ENCODE results near the gene DDRGK1. TPM values are rescaled to one million over a fixed set of nuclear protein-coding genes. Genes with fewer than 3 reads are reported as not detected.

DDRGK1 gene
- total RNA-seq, 1 donor from 2014 or later = 61.6 TPM

DNA sequence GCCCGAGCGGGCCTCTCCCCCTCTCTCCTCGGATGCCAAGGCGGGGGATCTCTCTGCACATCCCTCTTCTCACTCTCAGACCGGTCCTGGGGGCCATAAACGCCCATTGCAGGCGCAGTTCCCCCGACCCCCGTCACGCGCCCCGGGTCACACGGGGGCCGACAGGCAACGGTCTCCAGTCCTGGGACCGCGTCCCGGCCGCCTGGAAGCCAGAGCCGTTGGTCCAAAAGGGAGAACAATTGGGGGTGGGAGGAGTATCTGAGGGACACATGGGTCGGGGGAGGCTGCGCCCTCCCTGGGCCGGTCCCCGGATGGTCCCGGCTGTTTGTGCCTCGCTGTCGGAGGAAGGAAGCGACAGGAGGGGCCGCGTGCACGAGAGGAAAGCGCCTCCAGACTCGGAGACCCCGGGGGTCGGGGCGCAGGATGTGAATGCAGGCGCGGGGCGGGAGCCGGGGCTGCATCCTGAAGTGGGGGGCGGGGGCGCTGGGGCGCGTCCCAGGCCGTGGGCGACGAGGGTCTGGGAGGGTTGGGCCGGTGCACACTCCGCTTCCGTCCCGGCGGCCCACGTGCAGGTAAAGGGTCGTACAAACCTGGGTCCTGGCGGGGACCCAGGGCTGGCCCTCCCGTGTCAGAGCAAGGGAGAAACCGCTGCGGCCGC is 33.6 kb upstream of the DDRGK1 start:
- Mint-ChIP-seq H3K36me3 (no peaks in the 10 kb centered on the region), H3K27ac (no peak overlapping the region), H3K4me1 (ENCODE audit: unreplicated experiment) (peaks cover 6% of the 10 kb centered on the region), H3K9me3 (no peaks in the 10 kb centered on the region), H3K27me3 (peaks cover 68% of the 10 kb centered on the region), H3K4me3 (peak overlapping the region; percentile 78)
- peak; percentile 41 for TF ChIP-seq CTCF (conservative IDR thresholded peaks at IDR 0.05)
- DNase-seq (ENCODE audit: extremely low spot score, unreplicated experiment) = no peak

GRCh38 chr20:3237011-3237957 is 32.8 kb upstream of the DDRGK1 start:
- Mint-ChIP-seq H3K4me3 (peak overlapping the region; percentile 78), H3K27ac (no peak overlapping the region), H3K27me3 (peaks cover 65% of the 10 kb centered on the region), H3K36me3 (no peaks in the 10 kb centered on the region), H3K4me1 (ENCODE audit: unreplicated experiment) (peaks cover 6% of the 10 kb centered on the region), H3K9me3 (no peaks in the 10 kb centered on the region)
- DNase-seq (ENCODE audit: extremely low spot score, unreplicated experiment) = no peak
- TF ChIP-seq CTCF (conservative IDR thresholded peaks at IDR 0.05) = no peak

DNA sequence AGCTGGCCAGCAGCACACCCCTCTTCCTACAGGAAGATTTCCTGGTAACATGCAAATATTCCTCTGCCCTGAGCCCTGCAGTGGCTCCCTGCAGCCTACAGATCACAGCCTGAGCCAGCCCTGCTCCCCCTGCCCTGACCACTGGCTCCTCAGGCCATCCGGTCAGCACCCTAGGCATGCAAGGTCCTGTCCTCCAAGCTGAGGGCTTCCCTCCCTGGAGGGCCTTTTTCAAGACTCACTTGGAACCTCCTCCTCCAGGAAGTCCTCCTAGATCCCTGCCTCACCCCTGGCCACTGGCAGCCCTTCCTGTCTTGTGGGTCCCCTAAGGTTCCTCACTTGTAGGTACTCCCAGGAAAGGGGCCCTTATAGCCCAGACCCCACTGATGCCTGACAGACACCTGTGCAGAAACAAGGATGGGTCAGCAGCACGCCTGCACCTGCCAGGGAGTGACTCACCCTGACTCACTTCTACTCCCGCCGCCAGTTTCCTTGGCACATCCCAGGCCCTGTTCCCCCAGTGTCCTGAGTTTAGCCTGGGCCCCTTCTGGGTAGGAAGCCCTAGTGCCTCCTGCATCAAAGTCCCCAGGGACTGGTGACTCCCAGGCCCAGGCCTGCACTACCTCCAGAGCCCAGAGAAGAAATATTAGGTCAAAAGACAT is 31.3 kb upstream of the DDRGK1 start:
- H3K4me3 Mint-ChIP-seq = no peak overlapping the region
- peaks cover 53% of the 10 kb centered on the region for H3K27me3 Mint-ChIP-seq

DNA sequence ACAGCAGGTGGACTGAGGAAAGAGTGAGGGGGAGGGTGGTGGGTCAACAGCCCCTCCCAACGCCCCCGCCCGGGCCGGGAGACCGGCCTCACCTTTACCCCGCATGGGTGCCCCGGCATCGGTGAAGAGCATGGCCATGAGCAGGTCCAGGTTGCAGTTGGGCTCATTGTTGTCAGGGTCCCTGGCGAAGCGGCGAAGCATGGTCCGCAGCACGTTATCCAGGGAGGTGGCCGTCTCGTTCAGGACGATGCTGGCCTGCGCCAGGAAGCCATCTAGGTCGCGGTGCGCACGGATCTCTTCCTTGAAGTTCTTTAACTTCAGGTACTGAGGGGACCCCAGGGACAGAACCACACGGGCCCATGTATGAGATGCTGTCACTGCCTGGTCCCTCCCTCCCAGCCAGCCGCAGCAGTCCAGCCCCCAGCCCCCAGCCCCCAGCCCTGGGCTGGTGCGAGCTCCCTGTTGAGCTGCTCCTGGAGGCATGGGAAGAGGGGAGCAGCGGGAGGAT is 29.6 kb upstream of the DDRGK1 start:
- H3K27me3 Mint-ChIP-seq = peaks cover 39% of the 10 kb centered on the region
- no peaks in the 10 kb centered on the region for H3K36me3 Mint-ChIP-seq
- H3K4me1 Mint-ChIP-seq (ENCODE audit: unreplicated experiment) = no peaks in the 10 kb centered on the region
- no peak overlapping the region for H3K27ac Mint-ChIP-seq
- H3K4me3 Mint-ChIP-seq = no peak overlapping the region
- no peaks in the 10 kb centered on the region for H3K9me3 Mint-ChIP-seq
- no peak for TF ChIP-seq CTCF (conservative IDR thresholded peaks at IDR 0.05)
- DNase-seq (ENCODE audit: extremely low spot score, unreplicated experiment) = no peak

More for the DNA sequence above, 31.3 kb upstream of the DDRGK1 start:
- Mint-ChIP-seq H3K36me3 (no peaks in the 10 kb centered on the region), H3K9me3 (no peaks in the 10 kb centered on the region), H3K4me1 (ENCODE audit: unreplicated experiment) (peaks cover 6% of the 10 kb centered on the region), H3K27ac (no peak overlapping the region)
- no peak for DNase-seq (ENCODE audit: extremely low spot score, unreplicated experiment)
- no peak for TF ChIP-seq CTCF (conservative IDR thresholded peaks at IDR 0.05)

DNA sequence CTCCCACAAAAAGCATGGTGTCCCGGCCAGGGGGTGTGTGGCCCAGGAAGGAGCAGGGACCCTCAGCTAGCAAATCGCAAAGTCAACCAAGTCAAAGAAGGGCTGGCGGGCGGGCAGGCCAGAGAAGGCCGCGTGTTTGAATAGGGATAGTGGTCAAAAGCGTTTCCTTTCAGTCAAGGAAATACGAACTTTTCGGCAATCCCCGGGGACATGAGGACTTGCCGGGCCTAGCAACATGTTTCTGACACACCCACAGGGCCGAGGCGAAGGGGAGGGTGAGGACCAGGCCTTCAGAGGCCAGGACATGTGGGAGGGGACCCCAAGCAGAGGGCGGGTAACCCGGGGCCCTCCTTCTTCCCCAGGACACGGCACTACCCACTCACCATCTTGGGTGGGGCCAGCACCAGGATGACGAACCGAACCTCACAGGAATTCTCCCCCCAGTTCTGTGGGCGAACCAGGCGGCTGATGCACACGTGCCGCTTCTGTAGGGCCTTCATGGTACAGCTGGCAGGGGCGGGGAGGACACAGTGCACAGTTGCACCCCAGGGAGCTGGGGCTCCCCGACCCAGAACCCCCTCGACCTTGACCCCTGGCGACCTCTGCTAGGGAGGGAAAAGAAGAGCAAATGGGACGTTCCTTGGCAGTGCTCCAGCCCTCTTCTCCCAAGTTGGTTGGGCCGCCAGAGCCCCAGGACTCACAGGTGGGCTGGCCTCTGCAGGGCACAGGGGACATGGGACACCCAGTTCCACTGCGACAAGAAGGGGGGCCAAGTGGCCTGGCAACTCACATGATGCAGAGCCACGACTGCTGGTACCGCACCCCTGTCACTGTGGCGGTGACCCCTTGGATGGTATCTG is 28.9 kb upstream of the DDRGK1 start:
- Mint-ChIP-seq H3K9me3 (no peaks in the 10 kb centered on the region), H3K4me3 (no peak overlapping the region), H3K36me3 (no peaks in the 10 kb centered on the region), H3K27ac (no peak overlapping the region), H3K4me1 (ENCODE audit: unreplicated experiment) (no peaks in the 10 kb centered on the region), H3K27me3 (peaks cover 36% of the 10 kb centered on the region)
- TF ChIP-seq CTCF (conservative IDR thresholded peaks at IDR 0.05) = no peak
- DNase-seq (ENCODE audit: extremely low spot score, unreplicated experiment) = no peak

Data from type B pancreatic cell (in vitro differentiated cells).